ENCODE measurements around the gene SEC11A.
"Not testable (repeated sequence)": the region's sequence is repeated elsewhere in the genome, so short reads cannot be mapped to it uniquely, and the experiment has no call there.

The SEC11A gene

DNA sequence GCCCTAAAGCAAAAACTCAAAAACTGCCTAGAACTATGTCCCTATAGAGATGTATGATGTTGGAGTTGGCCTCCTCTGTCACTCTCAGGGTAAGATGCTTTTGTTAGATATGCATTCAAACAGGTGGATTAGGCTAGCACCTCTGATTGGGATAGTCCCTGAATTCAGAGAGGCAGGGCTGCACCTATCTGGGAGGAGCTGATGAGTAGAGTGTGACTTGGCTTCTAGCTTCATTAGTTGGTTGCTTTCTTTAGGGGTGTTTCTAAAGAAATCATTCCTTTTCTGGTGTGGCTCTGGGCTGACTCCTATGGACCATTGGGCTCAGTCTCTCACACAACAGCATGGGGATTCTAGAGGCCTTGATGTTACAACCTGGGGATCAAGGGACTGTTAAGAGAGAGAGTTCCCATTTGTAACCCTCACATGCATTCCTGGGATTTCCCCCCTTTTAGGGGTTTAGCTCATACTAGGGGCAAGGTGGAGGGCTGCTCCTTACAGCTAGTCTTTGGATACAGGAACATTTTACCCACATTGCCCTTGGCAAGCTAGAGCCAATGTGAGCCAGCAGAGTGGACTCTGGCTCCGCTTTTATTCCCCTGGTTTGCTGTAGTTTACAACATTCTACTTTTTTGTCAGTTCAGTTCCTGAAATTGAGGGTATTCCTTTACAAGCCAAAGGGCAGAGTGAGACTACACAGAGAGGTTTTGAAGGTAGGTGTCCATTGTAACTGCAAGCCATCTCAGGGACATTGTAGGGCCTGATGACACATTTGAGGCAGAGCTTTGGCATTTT is 40.0 kb upstream of the SEC11A start:
- H3K27me3 ChIP-seq = no peaks in the 10 kb centered on the region
- H3K4me3 ChIP-seq = no peak overlapping the region
- TF ChIP-seq Cebpa-rat (IDR thresholded peaks at IDR 0.05) = no peak
- no peak overlapping the region for H3K9ac ChIP-seq
- peaks cover 96 to 100% (median 100%) of the 10 kb centered on the region in 11 experiments for H4K20me1 ChIP-seq
- no peaks in the 10 kb centered on the region for H3K9me3 ChIP-seq (replicated peaks in 1 of 11)
- H3K36me3 ChIP-seq = peaks cover 11 to 56% (median 32%) of the 10 kb centered on the region in 11 experiments; a peak in 21 of 22 replicates
- peaks cover 27 to 81% (median 43%) of the 10 kb centered on the region in 10 experiments for H3K4me1 ChIP-seq
- H3K4me2 ChIP-seq = peak overlapping the region in 2 of 11 experiments; percentile 2 to 12; a peak in 1 of 22 replicates
- H3K27ac ChIP-seq = no peak overlapping the region

DNA sequence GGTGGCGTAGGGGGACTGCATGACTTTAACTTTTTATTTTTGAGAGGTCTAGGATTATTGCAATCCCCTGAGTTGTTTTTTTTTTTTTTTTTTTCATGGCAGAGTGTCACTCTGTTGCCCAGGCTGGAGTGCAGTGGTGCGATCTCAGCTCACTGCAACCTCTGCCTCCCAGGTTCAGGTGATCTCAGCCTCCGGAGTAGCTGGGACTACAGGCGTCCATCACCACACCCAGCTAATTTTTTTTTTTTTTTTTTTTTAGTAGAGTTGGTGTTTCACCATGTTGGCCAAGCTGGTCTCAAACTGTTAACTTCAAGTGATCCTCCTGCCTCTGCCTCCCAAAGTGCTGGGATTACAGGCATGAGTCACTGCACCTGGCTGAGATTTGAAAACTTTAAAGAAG is 39.0 kb upstream of the SEC11A start:
- not testable (repeated sequence) for H3K27ac ChIP-seq; H3K9me3 ChIP-seq (replicated peaks in 1 of 11); H3K4me3 ChIP-seq; H3K4me2 ChIP-seq; H3K27me3 ChIP-seq; H3K9ac ChIP-seq
- Histone ChIP-seq H3K4me1 (peaks cover 28 to 81% (median 43%) of the 10 kb centered on the region in 10 experiments), H4K20me1 (peaks cover 92 to 100% (median 99%) of the 10 kb centered on the region in 11 experiments), H3K36me3 (peaks cover 11 to 56% (median 32%) of the 10 kb centered on the region in 11 experiments; a peak in 21 of 22 replicates)

DNA sequence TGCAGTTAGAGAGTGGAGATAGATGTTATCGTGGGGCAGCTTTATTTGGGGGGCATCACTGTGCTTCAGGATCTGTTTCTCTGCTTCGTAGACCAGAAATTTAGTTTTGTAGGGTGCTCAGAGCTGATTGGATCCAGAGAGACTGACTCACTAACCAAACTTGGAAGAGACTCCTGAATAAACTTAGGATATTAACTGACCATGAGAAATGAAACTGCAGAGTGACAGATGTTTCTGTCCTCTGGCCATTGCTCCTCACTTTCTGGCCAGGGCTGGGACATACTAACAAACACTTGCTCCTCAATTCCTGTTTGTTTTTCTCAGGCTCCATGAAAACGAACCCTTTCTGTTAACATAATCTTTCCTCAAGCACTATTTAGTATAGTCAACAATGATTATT is 36.8 kb upstream of the SEC11A start:
- TF ChIP-seq Cebpa-rat (IDR thresholded peaks at IDR 0.05) = no peak
- Histone ChIP-seq H3K4me1 (peaks cover 29 to 65% (median 34%) of the 10 kb centered on the region in 10 experiments), H3K4me2 (peak overlapping the region in 6 of 11 experiments; percentile 77 to 98 (median 93); a peak in 8 of 22 replicates), H3K4me3 (no peak overlapping the region), H3K27me3 (no peaks in the 10 kb centered on the region), H3K9ac (0 out of 22 replicates have a peak overlapping the region, but pooled peaks of 1 of the 11 experiments have one; percentile 3), H3K27ac (no peak overlapping the region), H3K9me3 (replicated peaks in 1 of 11) (no peaks in the 10 kb centered on the region), H4K20me1 (peaks cover 70 to 90% (median 85%) of the 10 kb centered on the region in 11 experiments), H3K36me3 (peaks cover 11 to 51% (median 32%) of the 10 kb centered on the region in 11 experiments; a peak in 21 of 22 replicates)

DNA sequence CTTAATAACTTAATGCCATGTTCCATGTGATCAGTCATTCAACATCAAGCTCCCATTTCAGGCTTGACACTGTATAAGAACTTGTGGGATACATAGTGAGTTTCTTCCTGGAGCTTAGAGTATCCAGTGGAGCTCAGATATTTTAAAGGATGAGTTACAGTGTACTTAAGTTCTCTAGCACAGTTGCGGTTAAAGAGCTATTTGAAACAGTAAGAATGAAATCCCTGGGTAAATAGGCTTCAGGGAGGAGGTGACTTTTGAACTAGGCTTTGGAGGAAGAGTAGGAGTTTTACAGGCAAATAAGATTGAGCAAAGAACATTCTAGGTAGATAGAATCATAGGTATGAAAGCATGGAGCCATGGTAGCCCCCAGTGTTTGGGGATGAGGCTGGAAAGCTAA is 36.3 kb upstream of the SEC11A start:
- Histone ChIP-seq H3K27me3 (no peaks in the 10 kb centered on the region), H3K4me3 (no peak overlapping the region), H3K9me3 (replicated peaks in 1 of 11) (no peaks in the 10 kb centered on the region), H3K9ac (0 out of 22 replicates have a peak overlapping the region, but pooled peaks of 1 of the 11 experiments have one; percentile 3), H4K20me1 (peaks cover 65 to 85% (median 80%) of the 10 kb centered on the region in 11 experiments), H3K36me3 (peaks cover 11 to 46% (median 32%) of the 10 kb centered on the region in 11 experiments; a peak in 21 of 22 replicates), H3K4me2 (peak overlapping the region in 6 of 11 experiments; percentile 77 to 98 (median 93); a peak in 10 of 22 replicates), H3K4me1 (peaks cover 34 to 67% (median 39%) of the 10 kb centered on the region in 10 experiments), H3K27ac (no peak overlapping the region)
- TF ChIP-seq Cebpa-rat (IDR thresholded peaks at IDR 0.05) = no peak

DNA sequence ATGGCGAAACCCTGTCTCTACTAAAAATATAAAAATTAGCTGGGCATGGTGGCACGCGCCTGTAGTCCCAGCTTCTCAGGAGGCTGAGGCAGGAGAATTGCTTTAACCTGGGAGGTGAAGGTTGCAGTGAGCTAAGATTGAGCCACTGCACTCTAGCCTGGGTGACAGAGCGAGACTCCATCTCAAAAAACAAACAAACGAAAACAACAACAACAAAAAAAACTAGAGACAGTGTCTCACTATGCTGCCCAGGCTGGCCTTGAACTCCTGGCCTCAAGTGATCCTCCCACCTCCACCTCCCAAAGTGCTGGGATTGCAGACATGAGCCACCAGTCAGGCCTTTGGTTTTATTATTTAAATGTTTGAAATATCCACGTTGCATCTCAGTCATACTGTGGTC is 35.8 kb upstream of the SEC11A start:
- not testable (repeated sequence) for H3K27me3 ChIP-seq
- H3K4me2 ChIP-seq = peak overlapping the region; percentile 77 to 99 (median 94); a peak in 19 of 22 replicates

DNA sequence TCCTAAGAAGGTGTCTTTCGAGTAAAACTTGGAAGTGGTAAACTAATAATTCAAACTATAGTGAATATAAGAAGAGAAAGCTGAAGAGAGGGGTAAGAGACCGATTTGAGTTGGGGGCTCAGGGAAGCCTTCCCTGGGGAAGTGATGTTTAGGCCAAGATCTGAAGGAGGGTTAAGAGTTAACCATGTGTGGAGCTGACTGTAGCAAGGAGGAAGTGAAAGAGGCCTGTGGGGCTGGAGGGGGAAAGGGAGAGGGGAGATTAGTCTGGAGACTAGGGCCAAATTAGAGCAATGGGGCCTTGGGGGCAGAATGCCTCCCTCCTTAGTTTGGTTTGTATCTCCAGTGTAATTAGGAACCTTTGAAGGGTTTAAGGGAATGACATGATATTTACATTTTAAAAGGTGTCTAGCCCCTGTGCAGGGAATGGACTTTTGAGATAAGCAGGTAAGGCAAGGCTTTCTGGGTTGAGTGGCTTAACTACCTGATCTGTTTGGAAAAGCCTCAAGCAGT is 34.7 kb upstream of the SEC11A start:
- Histone ChIP-seq H3K4me1 (peaks cover 40 to 73% (median 50%) of the 10 kb centered on the region in 10 experiments), H3K27me3 (no peaks in the 10 kb centered on the region), H3K9ac (peak overlapping the region; percentile 88 to 96 (median 94); a peak in 20 of 22 replicates), H3K27ac (peak overlapping the region in 10 of 11 experiments; percentile 86 to 96 (median 96); a peak in 20 of 22 replicates), H3K4me3 (peak overlapping the region; percentile 76 to 98 (median 89); a peak in 18 of 20 replicates), H3K36me3 (peaks cover 11 to 31% (median 21%) of the 10 kb centered on the region in 11 experiments; a peak in 21 of 22 replicates), H4K20me1 (peaks cover 50 to 69% (median 65%) of the 10 kb centered on the region in 11 experiments), H3K9me3 (replicated peaks in 1 of 11) (no peaks in the 10 kb centered on the region), H3K4me2 (peak overlapping the region; percentile 77 to 99 (median 94))
- no peak for TF ChIP-seq Cebpa-rat (IDR thresholded peaks at IDR 0.05)

More for the DNA sequence above, 35.8 kb upstream of the SEC11A start:
- Histone ChIP-seq H4K20me1 (peaks cover 61 to 80% (median 76%) of the 10 kb centered on the region in 11 experiments), H3K4me1 (peaks cover 39 to 71% (median 44%) of the 10 kb centered on the region in 10 experiments), H3K36me3 (peaks cover 11 to 41% (median 28%) of the 10 kb centered on the region in 11 experiments; a peak in 21 of 22 replicates)
- not testable (repeated sequence) for H3K9ac ChIP-seq; H3K4me3 ChIP-seq; H3K9me3 ChIP-seq (replicated peaks in 1 of 11); H3K27ac ChIP-seq

DNA sequence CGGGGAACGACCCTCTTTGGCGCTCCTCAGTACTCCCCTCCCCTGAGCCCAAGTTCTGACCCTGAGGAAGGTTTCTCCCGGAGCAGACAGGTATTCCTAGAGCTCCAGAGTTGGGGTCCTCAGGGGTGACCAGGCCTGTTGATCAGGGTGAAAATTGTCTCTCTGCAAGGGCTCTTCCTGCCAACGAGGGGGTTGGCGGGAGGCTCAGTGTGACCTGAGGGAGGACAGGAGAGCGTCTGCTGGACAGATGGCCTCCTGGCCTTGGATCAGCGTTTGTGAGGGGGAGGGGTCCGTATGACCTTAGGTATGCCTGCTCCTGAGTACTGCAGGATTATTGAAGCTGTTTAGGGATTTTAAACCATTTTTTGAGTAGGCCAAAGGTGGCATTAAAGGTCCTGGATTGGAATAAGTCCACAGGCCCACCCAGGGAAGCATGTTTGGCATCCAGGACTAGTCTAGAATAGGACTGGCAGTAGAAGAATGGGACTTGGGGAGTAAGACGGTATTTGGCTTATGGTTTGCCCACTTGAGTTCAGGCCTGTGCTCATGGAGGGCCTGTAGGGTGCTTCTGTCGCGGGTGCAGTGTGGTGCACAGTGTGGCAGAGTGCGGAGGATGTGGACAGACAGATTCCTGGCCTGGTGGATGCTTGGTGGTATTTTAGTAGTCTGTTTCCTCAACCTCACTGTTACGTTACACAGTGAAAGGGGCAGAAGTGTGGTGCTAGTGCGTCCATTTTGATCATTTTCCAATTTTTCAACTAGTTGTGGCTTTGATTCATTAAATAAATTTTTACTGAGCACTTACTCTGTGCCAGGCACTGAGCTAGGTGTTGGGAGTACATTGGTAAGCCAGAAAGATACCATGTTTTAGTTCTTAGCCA is 33.4 kb upstream of the SEC11A start:
- Histone ChIP-seq H3K4me3 (peak overlapping the region; percentile 76 to 98 (median 89)), H4K20me1 (peaks cover 37 to 57% (median 52%) of the 10 kb centered on the region in 11 experiments; a peak in 21 of 22 replicates), H3K27me3 (no peaks in the 10 kb centered on the region), H3K27ac (peak overlapping the region; percentile 86 to 96 (median 96)), H3K4me1 (peaks cover 40 to 73% (median 50%) of the 10 kb centered on the region in 10 experiments), H3K36me3 (peaks cover 9 to 23% (median 18%) of the 10 kb centered on the region in 11 experiments; a peak in 20 of 22 replicates), H3K9me3 (replicated peaks in 1 of 11) (no peaks in the 10 kb centered on the region), H3K9ac (peak overlapping the region; percentile 88 to 96 (median 94)), H3K4me2 (peak overlapping the region; percentile 77 to 99 (median 94))
- no peak for TF ChIP-seq Cebpa-rat (IDR thresholded peaks at IDR 0.05)

All from BLaER1 treated with 17β-estradiol and CSF1 and Interleukin-3, amounts not matched to agents 10 nM and 100 nM (cell line).